PC-9 (cell line): ENCODE data around the gene NOB1.

ENCODE experiments used
- EZH2 ChIP-seq: fragments of 200-600 bp; sonication (generic); IDR thresholded peaks from 2 replicates; pipeline ENCODE4 v1.8.0; 2017; ENCODE audit warnings: antibody characterized with exemption, low read depth
- TF ChIP-seq, protein P1 (sequence below): fragments of 200-600 bp; sonication (generic); conservative IDR thresholded peaks from 2 replicates; pipeline ENCODE4 v1.6.1; 2017; ENCODE audit warnings: mixed run types, antibody characterized with exemption, mild to moderate bottlenecking, moderate library complexity

DNA sequence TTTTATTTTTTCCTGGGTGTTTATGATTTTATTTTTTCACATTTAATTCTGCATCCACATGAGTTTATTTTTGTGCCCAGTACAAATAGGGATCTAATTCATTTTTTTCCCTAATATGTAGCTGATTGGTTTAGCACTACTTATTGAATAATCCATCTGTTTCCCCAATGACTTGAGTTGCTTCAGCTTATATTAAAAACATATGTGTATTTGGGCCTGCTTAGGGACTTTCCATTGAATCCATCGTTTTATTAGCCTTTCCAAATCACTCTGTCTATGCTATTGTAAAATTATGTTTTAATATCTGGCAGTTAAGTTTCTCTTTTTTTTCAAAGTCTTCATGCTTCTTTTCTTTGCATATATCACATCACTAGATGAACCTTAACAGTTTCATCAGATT lies 49.6 kb upstream of the NOB1 start:
- TF ChIP-seq, protein P1, sequence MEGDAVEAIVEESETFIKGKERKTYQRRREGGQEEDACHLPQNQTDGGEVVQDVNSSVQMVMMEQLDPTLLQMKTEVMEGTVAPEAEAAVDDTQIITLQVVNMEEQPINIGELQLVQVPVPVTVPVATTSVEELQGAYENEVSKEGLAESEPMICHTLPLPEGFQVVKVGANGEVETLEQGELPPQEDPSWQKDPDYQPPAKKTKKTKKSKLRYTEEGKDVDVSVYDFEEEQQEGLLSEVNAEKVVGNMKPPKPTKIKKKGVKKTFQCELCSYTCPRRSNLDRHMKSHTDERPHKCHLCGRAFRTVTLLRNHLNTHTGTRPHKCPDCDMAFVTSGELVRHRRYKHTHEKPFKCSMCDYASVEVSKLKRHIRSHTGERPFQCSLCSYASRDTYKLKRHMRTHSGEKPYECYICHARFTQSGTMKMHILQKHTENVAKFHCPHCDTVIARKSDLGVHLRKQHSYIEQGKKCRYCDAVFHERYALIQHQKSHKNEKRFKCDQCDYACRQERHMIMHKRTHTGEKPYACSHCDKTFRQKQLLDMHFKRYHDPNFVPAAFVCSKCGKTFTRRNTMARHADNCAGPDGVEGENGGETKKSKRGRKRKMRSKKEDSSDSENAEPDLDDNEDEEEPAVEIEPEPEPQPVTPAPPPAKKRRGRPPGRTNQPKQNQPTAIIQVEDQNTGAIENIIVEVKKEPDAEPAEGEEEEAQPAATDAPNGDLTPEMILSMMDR: no peak
- no peak for TF ChIP-seq EZH2
